ENCODE measurements around the gene TEX2.

Gene TEX2
- total RNA-seq, result 24.3 to 53.3 (median 38.6) reads per million in 3 experiments

GRCh38 chr17:64263000-64263766 is at the start of gene TEX2:
Gene TEX2 (minus strand): TSS chr17:64263260. CDS start chr17:64214217, 49,043 bp downstream.
- DNase-seq, result peak; percentile 85

- no peak for DNase-seq
Measured at GRCh38 chr17:64309710-64310109, 46.6 kb upstream of the TEX2 start.

- no peak for DNase-seq
Measured at GRCh38 chr17:64309021-64309420, 46.0 kb upstream of the TEX2 start.

- DNase-seq, result peak; percentile 51
Measured at GRCh38 chr17:64306850-64307463, 43.9 kb upstream of the TEX2 start.

GRCh38 chr17:64304551-64304950 is 41.5 kb upstream of the TEX2 start:
- no peak for DNase-seq

GRCh38 chr17:64300699-64300965 is 37.6 kb upstream of the TEX2 start:
- DNase-seq, result no peak

- DNase-seq, result no peak
Measured at GRCh38 chr17:64297467-64298088, 34.5 kb upstream of the TEX2 start.

- DNase-seq, result no peak
Measured at GRCh38 chr17:64296246-64296645, 33.2 kb upstream of the TEX2 start.

GRCh38 chr17:64295146-64295545 is 32.1 kb upstream of the TEX2 start:
- DNase-seq, result no peak

- DNase-seq, result no peak
Measured at GRCh38 chr17:64291268-64291851, 28.3 kb upstream of the TEX2 start.

GRCh38 chr17:64289741-64290141 is 26.7 kb upstream of the TEX2 start:
- no peak for DNase-seq

- no peak for DNase-seq
Measured at GRCh38 chr17:64282753-64283080, 19.7 kb upstream of the TEX2 start.

GRCh38 chr17:64281962-64282752 is 19.1 kb upstream of the TEX2 start:
- DNase-seq, result peak; percentile 48

- no peak for DNase-seq
Measured at GRCh38 chr17:64278614-64279013, 15.6 kb upstream of the TEX2 start.

- no peak for DNase-seq
Measured at GRCh38 chr17:64277831-64278562, 14.9 kb upstream of the TEX2 start.

- no peak for DNase-seq
Measured at GRCh38 chr17:64276961-64277505, 14.0 kb upstream of the TEX2 start.

GRCh38 chr17:64275016-64275415 is 12.0 kb upstream of the TEX2 start:
- no peak for DNase-seq

- DNase-seq, result no peak
Measured at GRCh38 chr17:64273006-64273405, 9.9 kb upstream of the TEX2 start.

- no peak for DNase-seq
Measured at GRCh38 chr17:64270885-64271284, 7.8 kb upstream of the TEX2 start.

- no peak for DNase-seq
Measured at GRCh38 chr17:64269687-64270649, 6.9 kb upstream of the TEX2 start.

GRCh38 chr17:64264891-64265290 is 1.8 kb upstream of the TEX2 start:
- DNase-seq, result no peak

All from central memory CD4-positive, alpha-beta T cell (primary cell).